K562 (cell line): ENCODE data around the gene FAM136A.

Experiments
- ERF ChIP-seq: fragments of 450-650 bp; formaldehyde crosslinking; IDR thresholded peaks from 2 replicates; pipeline ENCODE4 v1.4.0; 2020; ENCODE audit warnings: mild to moderate bottlenecking, mixed read lengths
- SETDB1 ChIP-seq: IDR thresholded peaks from one replicate; pipeline ENCODE4 v1.6.1; 2012; ENCODE audit warnings: low read length, control low read depth, inconsistent platforms
- TRIM24 ChIP-seq, 2 experiments: fragments of 450-650 bp; IDR thresholded peaks; 2 replicates each; pipeline ENCODE4 v1.6.1; 2016
- ZNF274 ChIP-seq: IDR thresholded peaks from 2 replicates; pipeline ENCODE4 v1.6.1; 2011; ENCODE audit warnings: low read depth, mild to moderate bottlenecking, low read length, moderate library complexity, borderline replicate concordance

DNA sequence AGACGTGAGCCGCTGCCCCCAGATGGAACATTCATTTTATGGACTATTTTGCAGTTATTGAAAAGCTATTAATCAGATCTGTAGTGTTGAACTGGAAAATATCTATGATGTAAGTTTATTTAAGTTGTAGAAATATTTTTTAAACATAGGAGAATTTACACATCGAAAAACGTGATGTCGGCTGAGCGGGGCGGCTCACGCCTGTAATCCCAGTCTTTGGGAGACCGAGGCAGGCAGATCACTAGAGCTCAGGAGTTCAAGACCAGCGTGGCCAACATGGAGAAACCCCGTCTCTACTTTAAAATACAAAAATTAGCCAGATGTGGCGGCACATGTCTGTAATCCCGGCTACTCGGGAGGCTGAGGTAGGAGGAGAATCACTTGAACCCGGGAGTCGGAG lies 51.4 kb downstream of the FAM136A start:
- TF ChIP-seq ZNF274 = no peak
- TF ChIP-seq TRIM24 (IDR thresholded peaks at IDR 0.05) = no peak
- TF ChIP-seq ERF (CRISPR knock-in tag) = no peak
- TF ChIP-seq SETDB1 = no peak
